Measurements from ENCODE around the gene UBE2D2.

Gene UBE2D2

GRCh38 chr5:139571543-139571942, 10.4 kb downstream of the UBE2D2 start:
- TF ChIP-seq, protein P1, sequence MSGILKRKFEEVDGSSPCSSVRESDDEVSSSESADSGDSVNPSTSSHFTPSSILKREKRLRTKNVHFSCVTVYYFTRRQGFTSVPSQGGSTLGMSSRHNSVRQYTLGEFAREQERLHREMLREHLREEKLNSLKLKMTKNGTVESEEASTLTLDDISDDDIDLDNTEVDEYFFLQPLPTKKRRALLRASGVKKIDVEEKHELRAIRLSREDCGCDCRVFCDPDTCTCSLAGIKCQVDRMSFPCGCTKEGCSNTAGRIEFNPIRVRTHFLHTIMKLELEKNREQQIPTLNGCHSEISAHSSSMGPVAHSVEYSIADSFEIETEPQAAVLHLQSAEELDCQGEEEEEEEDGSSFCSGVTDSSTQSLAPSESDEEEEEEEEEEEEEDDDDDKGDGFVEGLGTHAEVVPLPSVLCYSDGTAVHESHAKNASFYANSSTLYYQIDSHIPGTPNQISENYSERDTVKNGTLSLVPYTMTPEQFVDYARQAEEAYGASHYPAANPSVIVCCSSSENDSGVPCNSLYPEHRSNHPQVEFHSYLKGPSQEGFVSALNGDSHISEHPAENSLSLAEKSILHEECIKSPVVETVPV (CRISPR knock-in tag; IDR thresholded peaks at IDR 0.05), result no peak
- TF ChIP-seq TCF4 (CRISPR knock-in tag; IDR thresholded peaks at IDR 0.05; ENCODE audit: borderline replicate concordance) (no peak), ZFP3 (CRISPR knock-in tag; IDR thresholded peaks at IDR 0.05) (no peak), BACH2 (CRISPR knock-in tag; IDR thresholded peaks at IDR 0.05; ENCODE audit: borderline replicate concordance) (no peak), ISL1 (CRISPR knock-in tag; IDR thresholded peaks at IDR 0.05) (no peak), ZC3H10 (CRISPR knock-in tag; IDR thresholded peaks at IDR 0.05) (no peak), RARB (CRISPR knock-in tag; IDR thresholded peaks at IDR 0.05) (no peak), POU6F1 (CRISPR knock-in tag; IDR thresholded peaks at IDR 0.05; ENCODE audit: borderline replicate concordance, low read depth) (no peak), GLIS3 (CRISPR knock-in tag; IDR thresholded peaks at IDR 0.05) (no peak), PPARA (CRISPR knock-in tag; IDR thresholded peaks at IDR 0.05; ENCODE audit: borderline replicate concordance) (no peak), SNAI2 (CRISPR knock-in tag; IDR thresholded peaks at IDR 0.05) (no peak), PATZ1 (CRISPR knock-in tag; IDR thresholded peaks at IDR 0.05; ENCODE audit: borderline replicate concordance) (no peak), ZFP30 (CRISPR knock-in tag; IDR thresholded peaks at IDR 0.05) (no peak)
- no peak for ATAC-seq

- TF ChIP-seq GLIS3 (CRISPR knock-in tag; IDR thresholded peaks at IDR 0.05), result no peak
- no peak for TF ChIP-seq OSR1 (CRISPR knock-in tag; IDR thresholded peaks at IDR 0.05)
- TF ChIP-seq ZNF8 (CRISPR knock-in tag; IDR thresholded peaks at IDR 0.05), result no peak
- TF ChIP-seq, protein P1 (CRISPR knock-in tag; IDR thresholded peaks at IDR 0.05), result no peak
- TF ChIP-seq PPARA (CRISPR knock-in tag; IDR thresholded peaks at IDR 0.05; ENCODE audit: borderline replicate concordance), result no peak
- no peak for TF ChIP-seq ZFP3 (CRISPR knock-in tag; IDR thresholded peaks at IDR 0.05)
- TF ChIP-seq BACH2 (CRISPR knock-in tag; IDR thresholded peaks at IDR 0.05; ENCODE audit: borderline replicate concordance), result no peak
- TF ChIP-seq ARNTL (CRISPR knock-in tag; IDR thresholded peaks at IDR 0.05; ENCODE audit: borderline replicate concordance, low read depth), result no peak
- TF ChIP-seq TCF4 (CRISPR knock-in tag; IDR thresholded peaks at IDR 0.05; ENCODE audit: borderline replicate concordance), result no peak
- no peak for TF ChIP-seq ZFP30 (CRISPR knock-in tag; IDR thresholded peaks at IDR 0.05)
- no peak for TF ChIP-seq TOX (CRISPR knock-in tag; IDR thresholded peaks at IDR 0.05; ENCODE audit: borderline replicate concordance)
- TF ChIP-seq, protein P2, sequence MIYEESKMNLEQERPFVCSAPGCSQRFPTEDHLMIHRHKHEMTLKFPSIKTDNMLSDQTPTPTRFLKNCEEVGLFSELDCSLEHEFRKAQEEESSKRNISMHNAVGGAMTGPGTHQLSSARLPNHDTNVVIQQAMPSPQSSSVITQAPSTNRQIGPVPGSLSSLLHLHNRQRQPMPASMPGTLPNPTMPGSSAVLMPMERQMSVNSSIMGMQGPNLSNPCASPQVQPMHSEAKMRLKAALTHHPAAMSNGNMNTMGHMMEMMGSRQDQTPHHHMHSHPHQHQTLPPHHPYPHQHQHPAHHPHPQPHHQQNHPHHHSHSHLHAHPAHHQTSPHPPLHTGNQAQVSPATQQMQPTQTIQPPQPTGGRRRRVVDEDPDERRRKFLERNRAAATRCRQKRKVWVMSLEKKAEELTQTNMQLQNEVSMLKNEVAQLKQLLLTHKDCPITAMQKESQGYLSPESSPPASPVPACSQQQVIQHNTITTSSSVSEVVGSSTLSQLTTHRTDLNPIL (CRISPR knock-in tag; IDR thresholded peaks at IDR 0.05; ENCODE audit: low read depth), result no peak
- TF ChIP-seq ZC3H10 (CRISPR knock-in tag; IDR thresholded peaks at IDR 0.05), result no peak
- TF ChIP-seq SNAI2 (CRISPR knock-in tag; IDR thresholded peaks at IDR 0.05), result no peak
- no peak for TF ChIP-seq RARB (CRISPR knock-in tag; IDR thresholded peaks at IDR 0.05)
- TF ChIP-seq CSDC2 (CRISPR knock-in tag; IDR thresholded peaks at IDR 0.05), result no peak
- ATAC-seq, result no peak
Measured at GRCh38 chr5:139571966-139572365, 10.8 kb downstream of the UBE2D2 start.

GRCh38 chr5:139574641-139575312, 13.6 kb downstream of the UBE2D2 start:
- ATAC-seq, result peak; percentile 87
- no peak for TF ChIP-seq PPARA (CRISPR knock-in tag; IDR thresholded peaks at IDR 0.05; ENCODE audit: borderline replicate concordance)
- TF ChIP-seq TCF4 (CRISPR knock-in tag; IDR thresholded peaks at IDR 0.05; ENCODE audit: borderline replicate concordance), result no peak
- TF ChIP-seq ISL1 (CRISPR knock-in tag; IDR thresholded peaks at IDR 0.05), result no peak

DNA sequence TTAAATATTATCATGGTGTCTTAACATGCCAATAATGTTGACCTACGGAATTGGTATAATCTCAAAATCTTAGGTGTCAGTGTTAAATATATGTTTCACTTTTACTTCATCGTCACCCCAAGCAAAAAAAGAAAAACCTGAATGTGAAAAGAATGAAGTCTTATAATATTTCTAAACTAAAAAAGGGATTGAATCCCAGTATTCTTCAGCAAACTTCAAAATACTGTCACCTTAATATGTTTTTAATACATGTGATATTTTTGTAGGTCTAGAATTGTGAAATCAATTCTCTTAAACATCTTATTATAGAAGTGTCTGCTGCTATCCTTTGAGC, 14.1 kb downstream of the UBE2D2 start:
- no peak for ATAC-seq
- TF ChIP-seq OSR1 (CRISPR knock-in tag; IDR thresholded peaks at IDR 0.05) (no peak), BACH2 (CRISPR knock-in tag; IDR thresholded peaks at IDR 0.05; ENCODE audit: borderline replicate concordance) (no peak), ARNTL (CRISPR knock-in tag; IDR thresholded peaks at IDR 0.05; ENCODE audit: borderline replicate concordance, low read depth) (no peak), ESRRG (CRISPR knock-in tag; IDR thresholded peaks at IDR 0.05) (no peak), PATZ1 (CRISPR knock-in tag; IDR thresholded peaks at IDR 0.05; ENCODE audit: borderline replicate concordance) (no peak), ISL1 (CRISPR knock-in tag; IDR thresholded peaks at IDR 0.05) (no peak), ZFP30 (CRISPR knock-in tag; IDR thresholded peaks at IDR 0.05) (no peak)
- TF ChIP-seq, protein P3, sequence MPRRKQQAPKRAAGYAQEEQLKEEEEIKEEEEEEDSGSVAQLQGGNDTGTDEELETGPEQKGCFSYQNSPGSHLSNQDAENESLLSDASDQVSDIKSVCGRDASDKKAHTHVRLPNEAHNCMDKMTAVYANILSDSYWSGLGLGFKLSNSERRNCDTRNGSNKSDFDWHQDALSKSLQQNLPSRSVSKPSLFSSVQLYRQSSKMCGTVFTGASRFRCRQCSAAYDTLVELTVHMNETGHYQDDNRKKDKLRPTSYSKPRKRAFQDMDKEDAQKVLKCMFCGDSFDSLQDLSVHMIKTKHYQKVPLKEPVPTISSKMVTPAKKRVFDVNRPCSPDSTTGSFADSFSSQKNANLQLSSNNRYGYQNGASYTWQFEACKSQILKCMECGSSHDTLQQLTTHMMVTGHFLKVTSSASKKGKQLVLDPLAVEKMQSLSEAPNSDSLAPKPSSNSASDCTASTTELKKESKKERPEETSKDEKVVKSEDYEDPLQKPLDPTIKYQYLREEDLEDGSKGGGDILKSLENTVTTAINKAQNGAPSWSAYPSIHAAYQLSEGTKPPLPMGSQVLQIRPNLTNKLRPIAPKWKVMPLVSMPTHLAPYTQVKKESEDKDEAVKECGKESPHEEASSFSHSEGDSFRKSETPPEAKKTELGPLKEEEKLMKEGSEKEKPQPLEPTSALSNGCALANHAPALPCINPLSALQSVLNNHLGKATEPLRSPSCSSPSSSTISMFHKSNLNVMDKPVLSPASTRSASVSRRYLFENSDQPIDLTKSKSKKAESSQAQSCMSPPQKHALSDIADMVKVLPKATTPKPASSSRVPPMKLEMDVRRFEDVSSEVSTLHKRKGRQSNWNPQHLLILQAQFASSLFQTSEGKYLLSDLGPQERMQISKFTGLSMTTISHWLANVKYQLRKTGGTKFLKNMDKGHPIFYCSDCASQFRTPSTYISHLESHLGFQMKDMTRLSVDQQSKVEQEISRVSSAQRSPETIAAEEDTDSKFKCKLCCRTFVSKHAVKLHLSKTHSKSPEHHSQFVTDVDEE (CRISPR knock-in tag; IDR thresholded peaks at IDR 0.05), result no peak

Data from SK-N-SH treated with all-trans-retinoic acid at 6 μM for 48 hours (cell line).